IPS DF 6.9 (cell line): ENCODE measurements around the gene ARHGAP6.

Source experiments
- DNase-seq: peaks from one replicate; pipeline ENCODE4 v3.0.0-alpha.2; 2013; ENCODE audit warnings: low read depth, low spot score
- H3K27ac ChIP-seq: one replicate; pipeline ENCODE4 v1.5.1; 2013; ENCODE audit warnings: low read length, control low read depth
- H3K27me3 ChIP-seq: 2 replicates; pipeline ENCODE4 v1.6.1; 2013; ENCODE audit warnings: mild to moderate bottlenecking, low read length; ENCODE audit not compliant: control insufficient read depth, insufficient read depth
- H3K36me3 ChIP-seq: 2 replicates; pipeline ENCODE4 v1.6.1; 2013; ENCODE audit warnings: low read length; ENCODE audit not compliant: control insufficient read depth, insufficient read depth
- H3K4me1 ChIP-seq: 2 replicates; pipeline ENCODE4 v1.6.1; 2013; ENCODE audit warnings: low read length; ENCODE audit not compliant: control insufficient read depth, insufficient read depth
- H3K4me3 ChIP-seq: 2 replicates; pipeline ENCODE4 v1.5.1; 2013; ENCODE audit warnings: mild to moderate bottlenecking, low read length
- H3K9me3 ChIP-seq: 2 replicates; pipeline ENCODE4 v1.6.1; 2013; ENCODE audit warnings: low read length, inconsistent platforms; ENCODE audit not compliant: control insufficient read depth, insufficient read depth
- WGBS: extraction: QIAGEN DNeasy Blood & Tissue Kit; methylation state at CpG from one replicate; pipeline ENCODE4 v1.1.7; 2013; ENCODE audit warnings: mixed read lengths, missing lambda C conversion rate; ENCODE audit not compliant: insufficient read length, insufficient coverage; 5-methylcytosine and 5-hydroxymethylcytosine counted together

ARHGAP6 gene

DNA sequence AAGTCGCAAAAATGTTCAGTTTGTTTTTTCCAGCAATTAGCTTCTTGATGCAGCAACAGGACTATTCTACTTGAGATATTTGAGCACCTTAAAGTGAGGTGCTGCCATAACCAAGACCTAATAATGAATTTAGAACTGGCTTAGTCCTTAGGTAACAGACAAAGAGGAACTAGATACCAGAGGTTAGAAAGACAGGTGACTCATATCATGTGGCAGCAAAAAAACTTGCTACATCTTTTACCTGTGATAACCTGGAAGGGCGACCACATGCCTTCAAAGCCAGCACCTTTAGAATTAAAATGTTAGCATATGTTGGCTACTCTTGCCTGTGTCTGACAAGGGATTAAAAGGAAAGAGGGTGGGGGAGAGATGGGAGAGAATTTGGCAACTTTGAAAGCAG, 90.4 kb downstream of the ARHGAP6 start:
- H3K4me1 ChIP-seq: no peaks in the 10 kb centered on the region
- H3K27ac ChIP-seq: no peak overlapping the region
- no peak for DNase-seq
- H3K36me3 ChIP-seq: no peaks in the 10 kb centered on the region
- WGBS: no CpG with 5 or more reads among the region's 2 CpGs
- H3K9me3 ChIP-seq: no peaks in the 10 kb centered on the region
- H3K27me3 ChIP-seq: peaks cover 1% of the 10 kb centered on the region; the same call in 1 of the 2 replicates
- no peak overlapping the region for H3K4me3 ChIP-seq

DNA sequence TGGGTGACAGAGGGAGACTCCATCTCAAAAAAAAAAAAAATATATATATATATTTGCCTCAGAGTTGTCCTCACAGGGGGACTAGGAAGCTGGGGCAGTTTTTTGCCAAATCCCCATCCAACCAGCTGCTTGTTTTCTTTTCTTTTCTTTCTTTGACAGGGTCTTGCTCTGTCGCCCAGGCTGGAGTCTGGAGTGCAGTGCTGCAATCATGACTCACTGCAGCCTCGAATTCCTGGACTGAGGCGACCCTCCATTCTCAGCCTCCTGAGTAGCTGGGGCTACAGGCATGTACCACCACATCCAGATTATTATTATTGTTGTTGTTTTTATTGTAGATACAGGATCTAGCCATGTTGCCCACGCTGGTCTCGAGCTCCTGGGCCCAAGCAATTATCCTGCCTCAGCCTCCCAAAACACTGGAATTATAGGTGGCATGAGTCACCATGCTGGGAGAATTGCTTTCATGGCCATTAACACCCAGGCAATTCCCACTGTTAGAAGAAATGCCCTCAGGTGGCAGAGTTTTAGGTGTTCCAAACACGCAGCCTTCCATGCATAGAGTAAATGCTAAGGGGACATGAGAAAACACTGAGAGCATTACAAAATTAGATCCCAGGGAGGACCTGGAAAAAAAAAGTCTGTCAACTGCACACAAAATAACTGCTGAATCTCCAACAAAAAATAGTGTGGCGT, 98.0 kb downstream of the ARHGAP6 start:
- WGBS: no CpG with 5 or more reads among the region's 7 CpGs
- peaks cover 34% of the 10 kb centered on the region for H3K27me3 ChIP-seq
- no peak overlapping the region for H3K4me3 ChIP-seq
- no peaks in the 10 kb centered on the region; the same call in 1 of the 2 replicates for H3K4me1 ChIP-seq
- no peak overlapping the region for H3K27ac ChIP-seq
- no peak for DNase-seq
- H3K36me3 ChIP-seq: no peaks in the 10 kb centered on the region
- H3K9me3 ChIP-seq: no peaks in the 10 kb centered on the region

DNA sequence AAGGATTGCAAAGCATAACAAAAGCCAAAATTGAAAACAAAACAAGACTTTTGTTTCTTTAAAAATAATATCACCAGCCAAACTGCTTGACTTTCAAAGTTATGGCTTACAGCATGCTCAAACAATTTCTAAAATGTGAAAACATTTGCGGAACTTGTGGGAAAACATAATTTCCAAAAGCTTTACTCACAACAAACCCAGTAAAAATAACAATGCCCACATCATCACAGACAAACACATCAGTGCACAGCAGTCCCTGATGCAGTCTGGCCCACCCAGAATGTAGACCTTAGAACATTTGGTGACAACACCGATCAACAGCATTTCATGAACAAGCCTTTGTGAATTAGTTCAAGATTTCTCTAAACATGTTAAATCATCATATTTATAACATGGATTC, 98.9 kb downstream of the ARHGAP6 start:
- no peaks in the 10 kb centered on the region for H3K36me3 ChIP-seq
- H3K27me3 ChIP-seq: peaks cover 34% of the 10 kb centered on the region
- H3K4me3 ChIP-seq: no peak overlapping the region
- no peaks in the 10 kb centered on the region; the same call in 1 of the 2 replicates for H3K4me1 ChIP-seq
- H3K9me3 ChIP-seq: no peaks in the 10 kb centered on the region
- no peak overlapping the region for H3K27ac ChIP-seq
- DNase-seq: no peak
- WGBS: no CpG with 5 or more reads among the region's 2 CpGs

DNA sequence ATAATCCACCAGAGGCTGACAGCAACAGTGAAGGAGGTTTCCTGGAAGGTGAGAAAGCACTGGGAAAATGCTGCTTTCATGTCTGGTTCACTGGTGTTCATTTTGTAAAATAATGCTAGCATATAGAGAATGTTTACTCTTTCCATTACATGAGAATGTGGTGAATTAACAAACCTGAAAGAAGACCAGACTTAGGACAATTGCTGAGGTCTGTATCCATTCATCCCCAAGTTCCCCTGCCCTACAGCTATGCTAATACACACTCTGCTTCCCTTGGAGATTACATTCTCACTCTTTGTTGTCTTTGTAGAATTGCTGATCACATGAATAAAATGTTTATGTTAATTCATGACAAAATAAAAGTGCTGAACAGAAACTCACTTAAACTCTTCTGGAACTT, 99.5 kb downstream of the ARHGAP6 start:
- peak; percentile 1 for DNase-seq

DNA sequence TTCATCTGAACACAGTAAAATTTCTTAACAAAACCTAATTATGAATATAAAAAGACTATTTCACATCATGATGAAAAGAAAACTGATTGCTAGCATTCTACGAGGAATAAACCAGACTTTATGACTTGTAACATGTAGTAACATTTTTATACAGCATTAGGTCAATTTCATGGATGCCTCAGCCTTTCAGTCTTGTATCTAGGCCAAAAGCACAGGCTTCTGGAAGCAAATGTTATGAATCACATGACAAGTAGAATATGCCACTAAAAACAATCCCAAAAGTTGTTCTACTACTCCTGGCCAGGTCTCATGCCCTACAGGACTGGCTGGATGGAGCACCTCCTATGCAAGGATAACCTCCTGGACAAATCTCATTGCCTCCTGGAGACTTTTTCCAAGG, 101.2 kb downstream of the ARHGAP6 start:
- WGBS: no CpG with 5 or more reads among the region's 1 CpG

More for the DNA sequence above, 99.5 kb downstream of the ARHGAP6 start:
- Histone ChIP-seq H3K27ac (no peak overlapping the region), H3K36me3 (no peaks in the 10 kb centered on the region), H3K4me1 (no peaks in the 10 kb centered on the region; the same call in 1 of the 2 replicates), H3K27me3 (peaks cover 34% of the 10 kb centered on the region), H3K4me3 (no peak overlapping the region), H3K9me3 (no peaks in the 10 kb centered on the region)

DNA sequence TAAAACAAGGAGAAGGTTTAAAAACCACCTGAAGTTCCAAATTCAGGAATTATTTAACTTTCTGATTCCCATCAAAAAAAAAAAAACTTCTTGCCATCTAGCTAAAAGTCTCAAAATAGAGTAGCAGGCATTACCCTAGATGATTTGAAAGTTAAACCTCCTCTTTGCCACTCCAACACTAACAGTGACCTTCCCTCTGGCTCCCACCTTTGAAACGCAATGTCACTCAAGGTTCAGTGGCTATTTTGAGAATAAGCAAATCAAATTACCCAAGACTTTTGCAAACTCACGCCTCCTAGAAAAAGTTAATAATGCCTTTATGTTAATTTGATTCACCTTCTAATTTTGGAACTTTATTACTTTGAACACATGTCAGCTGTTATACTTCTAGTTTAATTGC, 103.2 kb downstream of the ARHGAP6 start:
- Histone ChIP-seq H3K27me3 (peaks cover 20% of the 10 kb centered on the region), H3K4me3 (no peak overlapping the region), H3K27ac (no peak overlapping the region), H3K4me1 (no peaks in the 10 kb centered on the region; the same call in 1 of the 2 replicates), H3K36me3 (no peaks in the 10 kb centered on the region), H3K9me3 (no peaks in the 10 kb centered on the region)
- no peak for DNase-seq
- WGBS: no CpG with 5 or more reads among the region's 2 CpGs

More for the DNA sequence above, 101.2 kb downstream of the ARHGAP6 start:
- Histone ChIP-seq H3K4me3 (no peak overlapping the region), H3K4me1 (no peaks in the 10 kb centered on the region; the same call in 1 of the 2 replicates), H3K27me3 (peaks cover 32% of the 10 kb centered on the region), H3K27ac (no peak overlapping the region), H3K36me3 (no peaks in the 10 kb centered on the region), H3K9me3 (no peaks in the 10 kb centered on the region)
- no peak for DNase-seq

DNA sequence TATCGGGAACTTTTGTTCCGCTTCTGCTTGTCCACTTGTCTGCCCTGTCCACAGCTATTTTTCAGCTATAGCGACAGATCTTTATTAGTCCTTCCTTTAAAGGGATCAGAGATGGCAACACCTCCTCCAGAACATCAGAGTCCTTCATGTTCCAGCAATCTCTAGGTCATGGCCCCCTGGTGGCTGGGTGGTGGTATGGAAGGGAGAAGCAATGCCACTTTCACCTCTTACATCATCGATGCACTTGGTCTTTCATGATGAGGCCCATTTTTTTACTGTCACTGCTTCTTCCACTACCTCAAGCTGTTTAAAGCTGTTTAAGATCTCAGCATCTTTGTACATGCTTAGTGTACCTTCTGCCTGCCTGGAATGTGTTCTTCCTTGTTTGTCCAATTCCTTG, 106.7 kb downstream of the ARHGAP6 start:
- WGBS: no CpG with 5 or more reads among the region's 4 CpGs

DNA sequence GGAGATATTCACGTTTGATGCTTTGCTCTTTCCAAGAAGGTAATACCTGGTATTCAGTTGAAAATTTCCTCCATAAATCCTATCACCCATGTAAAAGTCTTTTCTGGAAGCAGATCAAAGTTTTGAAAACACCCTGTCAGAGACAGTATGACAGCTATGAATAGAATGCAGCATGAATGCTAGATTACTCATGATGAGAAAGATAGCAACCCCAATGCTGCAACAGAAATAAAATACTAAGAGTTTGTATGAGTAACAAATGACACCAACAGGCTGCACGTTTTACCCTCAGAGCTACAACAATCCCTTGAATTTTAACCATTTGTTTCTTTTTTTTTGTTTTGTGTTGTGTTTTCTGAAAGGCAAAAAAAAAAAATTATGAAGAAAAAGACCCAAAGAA, 108.6 kb downstream of the ARHGAP6 start:
- Histone ChIP-seq H3K9me3 (no peaks in the 10 kb centered on the region), H3K27me3 (no peaks in the 10 kb centered on the region; the same call in 1 of the 2 replicates), H3K36me3 (no peaks in the 10 kb centered on the region), H3K4me1 (no peaks in the 10 kb centered on the region), H3K4me3 (no peak overlapping the region), H3K27ac (no peak overlapping the region)
- no peak for DNase-seq
- WGBS: no CpG with 5 or more reads among the region's 2 CpGs

More for the DNA sequence above, 106.7 kb downstream of the ARHGAP6 start:
- no peaks in the 10 kb centered on the region for H3K9me3 ChIP-seq
- H3K4me3 ChIP-seq: no peak overlapping the region
- peak; percentile 2 for DNase-seq
- no peaks in the 10 kb centered on the region for H3K4me1 ChIP-seq
- no peaks in the 10 kb centered on the region for H3K36me3 ChIP-seq
- H3K27ac ChIP-seq: no peak overlapping the region
- H3K27me3 ChIP-seq: no peaks in the 10 kb centered on the region; the same call in 1 of the 2 replicates

DNA sequence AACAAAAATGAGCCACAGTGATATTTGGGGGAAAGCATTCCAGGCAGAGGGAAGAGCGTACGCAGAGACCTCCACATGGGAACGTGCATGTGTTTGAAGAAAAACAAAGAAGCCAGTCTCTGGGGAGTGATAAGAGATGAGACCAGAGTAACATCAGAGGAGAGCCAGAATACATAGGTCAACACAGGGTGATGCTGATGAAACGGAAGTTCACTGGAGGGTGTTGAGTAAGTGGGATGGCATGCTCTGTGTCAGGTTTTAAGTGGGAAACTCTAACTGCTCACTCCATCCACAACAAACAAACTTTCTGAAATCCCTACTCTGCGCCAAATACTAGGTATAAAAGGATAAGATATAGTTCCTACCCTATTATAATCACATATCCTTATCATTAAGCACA, 110.0 kb downstream of the ARHGAP6 start:
- Histone ChIP-seq H3K27ac (no peak overlapping the region), H3K4me1 (no peaks in the 10 kb centered on the region), H3K36me3 (no peaks in the 10 kb centered on the region), H3K4me3 (no peak overlapping the region), H3K27me3 (no peaks in the 10 kb centered on the region; the same call in 1 of the 2 replicates), H3K9me3 (no peaks in the 10 kb centered on the region)
- no CpG with 5 or more reads among the region's 5 CpGs for WGBS
- no peak for DNase-seq

DNA sequence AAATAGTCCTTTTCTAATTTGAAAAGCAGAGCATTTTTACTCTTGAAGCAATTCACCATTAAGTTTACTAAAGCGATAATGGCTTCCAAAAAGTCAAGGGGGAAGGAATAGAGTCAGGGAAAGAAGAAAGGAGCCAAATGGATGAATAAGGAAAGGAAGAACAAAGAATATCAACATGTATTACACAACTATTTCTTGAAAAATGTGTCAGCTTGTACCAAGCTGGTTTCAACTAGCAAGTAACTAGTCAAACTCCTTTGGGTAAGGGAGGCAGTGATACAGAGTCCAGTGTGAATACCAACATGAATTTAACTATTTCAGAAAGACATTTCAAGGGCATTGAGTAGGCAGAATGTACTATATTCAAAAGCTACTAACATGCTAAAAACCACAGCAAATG, 112.1 kb downstream of the ARHGAP6 start:
- Histone ChIP-seq H3K36me3 (no peaks in the 10 kb centered on the region), H3K27ac (no peak overlapping the region), H3K9me3 (no peaks in the 10 kb centered on the region), H3K4me1 (no peaks in the 10 kb centered on the region), H3K4me3 (no peak overlapping the region), H3K27me3 (no peaks in the 10 kb centered on the region)
- WGBS: no CpG with 5 or more reads among the region's 1 CpG
- DNase-seq: no peak

DNA sequence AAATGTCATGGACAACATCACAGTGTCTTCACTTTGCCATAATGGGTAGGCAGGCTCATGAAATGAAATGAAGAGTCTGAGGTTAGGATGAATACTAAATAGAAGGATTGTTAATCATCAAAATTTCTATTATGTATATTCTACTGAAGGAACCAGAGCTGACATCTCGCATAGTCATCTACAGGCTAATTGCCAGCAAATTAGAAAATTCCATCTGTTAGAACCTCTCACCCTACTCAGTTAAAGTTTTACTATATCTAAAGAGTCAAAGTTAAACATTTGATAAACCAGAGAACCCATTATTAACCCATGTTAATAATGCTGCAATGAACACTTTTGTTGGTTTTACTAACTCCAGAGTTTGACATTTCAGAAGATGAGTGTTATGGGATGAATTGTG, 114.6 kb downstream of the ARHGAP6 start:
- no peak overlapping the region for H3K27ac ChIP-seq
- WGBS: no CpG with 5 or more reads among the region's 1 CpG

More for the DNA sequence above, 114.6 kb downstream of the ARHGAP6 start:
- Histone ChIP-seq H3K9me3 (no peaks in the 10 kb centered on the region), H3K27me3 (no peaks in the 10 kb centered on the region), H3K4me1 (no peaks in the 10 kb centered on the region), H3K4me3 (no peak overlapping the region), H3K36me3 (no peaks in the 10 kb centered on the region)
- no peak for DNase-seq
